HL-60 (cell line): Measurements from ENCODE around the gene STX18.

Experiments used
- GABPA ChIP-seq: IDR thresholded peaks from 2 replicates; pipeline ENCODE4 v1.6.1; 2012; ENCODE audit warnings: low read depth
- TF ChIP-seq, protein P1 (sequence below): IDR thresholded peaks from one replicate; pipeline ENCODE4 v1.5.1; 2011; ENCODE audit warnings: low read length, control low read depth, inconsistent platforms; ENCODE audit not compliant: insufficient read depth

DNA sequence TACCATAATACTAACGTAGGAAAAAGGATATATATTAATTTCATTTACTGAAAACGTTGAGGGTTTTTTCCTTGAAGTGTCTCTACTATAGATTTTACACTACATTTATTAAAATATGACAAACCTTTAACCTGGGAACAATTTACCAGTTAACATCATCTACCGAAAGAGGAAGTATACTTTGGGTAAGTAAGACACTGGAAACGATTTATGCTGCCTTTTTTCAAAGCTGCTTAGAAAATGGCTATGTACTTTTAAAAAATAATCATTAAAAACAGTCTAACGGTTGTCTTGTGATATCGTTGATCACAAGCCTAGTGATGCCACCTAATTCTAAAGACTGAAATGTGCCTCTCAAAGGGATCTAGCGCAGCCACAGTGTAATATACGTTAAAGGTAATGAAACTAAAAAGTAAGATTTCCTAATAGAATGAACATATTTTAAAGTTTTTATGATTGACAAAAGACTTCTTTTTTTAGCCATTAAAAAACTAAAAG lies 50.4 kb downstream of the STX18 start:
- TF ChIP-seq, protein P1, sequence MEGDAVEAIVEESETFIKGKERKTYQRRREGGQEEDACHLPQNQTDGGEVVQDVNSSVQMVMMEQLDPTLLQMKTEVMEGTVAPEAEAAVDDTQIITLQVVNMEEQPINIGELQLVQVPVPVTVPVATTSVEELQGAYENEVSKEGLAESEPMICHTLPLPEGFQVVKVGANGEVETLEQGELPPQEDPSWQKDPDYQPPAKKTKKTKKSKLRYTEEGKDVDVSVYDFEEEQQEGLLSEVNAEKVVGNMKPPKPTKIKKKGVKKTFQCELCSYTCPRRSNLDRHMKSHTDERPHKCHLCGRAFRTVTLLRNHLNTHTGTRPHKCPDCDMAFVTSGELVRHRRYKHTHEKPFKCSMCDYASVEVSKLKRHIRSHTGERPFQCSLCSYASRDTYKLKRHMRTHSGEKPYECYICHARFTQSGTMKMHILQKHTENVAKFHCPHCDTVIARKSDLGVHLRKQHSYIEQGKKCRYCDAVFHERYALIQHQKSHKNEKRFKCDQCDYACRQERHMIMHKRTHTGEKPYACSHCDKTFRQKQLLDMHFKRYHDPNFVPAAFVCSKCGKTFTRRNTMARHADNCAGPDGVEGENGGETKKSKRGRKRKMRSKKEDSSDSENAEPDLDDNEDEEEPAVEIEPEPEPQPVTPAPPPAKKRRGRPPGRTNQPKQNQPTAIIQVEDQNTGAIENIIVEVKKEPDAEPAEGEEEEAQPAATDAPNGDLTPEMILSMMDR: no peak
- TF ChIP-seq GABPA: no peak
